Breast epithelium (tissue), 3 donors: ENCODE measurements around the gene TSSC4.

Experiments
- CTCF ChIP-seq, 3 donors: fragments of 450-650 bp; IDR thresholded peaks; one replicate each; pipeline ENCODE4 v1.5.1; 2016 to 2017; ENCODE audit warnings: antibody characterized with exemption in 3 of 3, mild to moderate bottlenecking in 3 of 3, moderate library complexity in 3 of 3
- POLR2A ChIP-seq: fragments of 450-650 bp; IDR thresholded peaks from one replicate; pipeline ENCODE4 v1.6.1; 2016; ENCODE audit warnings: antibody characterized with exemption, mild to moderate bottlenecking, moderate library complexity
- POLR2AphosphoS5 ChIP-seq, 3 donors: sonication (generic); formaldehyde crosslinking; IDR thresholded peaks; one replicate each; pipeline ENCODE4 v1.6.1; 2017; ENCODE audit warnings: antibody characterized with exemption in 3 of 3

- TF ChIP-seq CTCF (IDR thresholded peaks at IDR 0.05) = no peak
- TF ChIP-seq POLR2A = no peak
- no peak for TF ChIP-seq POLR2AphosphoS5 (IDR thresholded peaks at IDR 0.05)
Measured at GRCh38 chr11:2368178-2368850, 32.2 kb upstream of the TSSC4 start.
